ENCODE results near the gene MPRIP.
A peak's percentile ranks its signal among the peaks of the same experiment; 100 is the strongest.

The MPRIP gene

GRCh38 chr17:17114592-17115225 lies 72.5 kb downstream of the MPRIP start:
- no peak for DNase-seq

GRCh38 chr17:17115620-17116019 lies 73.4 kb downstream of the MPRIP start:
- DNase-seq: no peak

- no peak for DNase-seq
These were observed 74.1 kb downstream of the MPRIP start for GRCh38 chr17:17116406-17116805.

GRCh38 chr17:17117923-17118322 lies 75.7 kb downstream of the MPRIP start:
- DNase-seq: no peak

GRCh38 chr17:17118399-17118798 lies 76.1 kb downstream of the MPRIP start:
- no peak for DNase-seq

GRCh38 chr17:17119106-17119505 lies 76.8 kb downstream of the MPRIP start:
- peak; percentile 34 for DNase-seq

- DNase-seq: peak; percentile 8
These were observed 77.3 kb downstream of the MPRIP start for GRCh38 chr17:17119533-17119932.

DNA sequence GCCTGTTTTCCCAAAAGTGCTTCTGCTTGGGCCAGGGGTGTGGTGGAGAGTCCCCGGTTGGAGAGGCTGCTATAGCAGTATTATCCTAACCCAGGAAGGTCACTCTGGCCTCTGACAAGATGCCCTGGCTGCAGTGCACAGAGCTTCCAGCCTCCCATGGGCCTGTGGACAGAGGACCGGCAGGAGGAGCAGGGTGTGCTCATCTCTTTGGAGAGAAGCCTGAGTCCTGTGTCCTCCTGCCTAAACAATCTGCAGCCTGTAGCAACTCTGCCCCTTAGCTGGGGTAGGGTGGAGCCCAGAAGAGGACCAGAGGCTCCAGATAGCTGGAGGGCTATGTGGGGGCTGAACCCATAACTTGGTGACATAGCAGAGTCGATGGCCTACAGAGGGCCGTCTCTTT lies 78.0 kb downstream of the MPRIP start:
- no peak for DNase-seq

GRCh38 chr17:17120701-17121100 lies 78.4 kb downstream of the MPRIP start:
- no peak for DNase-seq

DNA sequence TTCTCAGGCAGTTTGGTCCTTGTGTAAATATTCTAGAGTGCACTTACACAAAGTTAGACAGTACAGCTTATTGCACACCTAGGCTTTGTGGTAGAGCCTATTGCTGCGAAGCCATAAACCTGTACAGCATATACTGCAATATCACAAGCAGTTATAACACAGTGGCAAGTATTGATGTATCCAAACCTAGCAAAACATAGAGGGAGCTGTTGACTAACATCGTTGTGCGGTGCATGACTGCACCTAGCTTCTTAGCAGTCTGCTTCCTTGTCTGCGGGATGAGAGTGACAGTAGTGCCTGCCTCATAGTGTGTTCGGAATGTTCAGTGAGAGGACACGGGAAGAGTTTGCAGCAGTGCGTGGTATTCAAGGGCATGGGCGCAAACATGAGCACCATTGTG lies 78.9 kb downstream of the MPRIP start:
- DNase-seq: no peak

GRCh38 chr17:17122781-17123483 lies 80.7 kb downstream of the MPRIP start:
- DNase-seq: no peak

DNA sequence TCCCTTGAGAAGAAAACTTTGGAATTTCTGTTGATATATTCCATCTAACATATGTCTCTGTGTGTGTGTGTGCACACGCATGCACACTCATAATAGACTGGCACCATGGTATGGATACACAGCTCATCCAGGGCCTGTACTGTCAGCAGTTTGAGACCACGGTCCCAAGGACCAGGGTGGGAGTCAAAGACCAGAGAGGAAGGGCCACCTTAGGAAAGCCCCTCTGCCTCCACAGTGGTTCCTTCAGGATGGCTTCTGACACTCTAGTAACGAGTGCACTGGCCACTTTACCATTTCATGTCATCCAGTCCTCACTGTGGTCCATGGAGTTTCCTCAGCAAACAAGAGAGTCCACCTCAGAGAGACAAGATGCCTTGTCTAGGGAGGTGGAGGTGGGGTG lies 82.1 kb downstream of the MPRIP start:
- DNase-seq: no peak

DNA sequence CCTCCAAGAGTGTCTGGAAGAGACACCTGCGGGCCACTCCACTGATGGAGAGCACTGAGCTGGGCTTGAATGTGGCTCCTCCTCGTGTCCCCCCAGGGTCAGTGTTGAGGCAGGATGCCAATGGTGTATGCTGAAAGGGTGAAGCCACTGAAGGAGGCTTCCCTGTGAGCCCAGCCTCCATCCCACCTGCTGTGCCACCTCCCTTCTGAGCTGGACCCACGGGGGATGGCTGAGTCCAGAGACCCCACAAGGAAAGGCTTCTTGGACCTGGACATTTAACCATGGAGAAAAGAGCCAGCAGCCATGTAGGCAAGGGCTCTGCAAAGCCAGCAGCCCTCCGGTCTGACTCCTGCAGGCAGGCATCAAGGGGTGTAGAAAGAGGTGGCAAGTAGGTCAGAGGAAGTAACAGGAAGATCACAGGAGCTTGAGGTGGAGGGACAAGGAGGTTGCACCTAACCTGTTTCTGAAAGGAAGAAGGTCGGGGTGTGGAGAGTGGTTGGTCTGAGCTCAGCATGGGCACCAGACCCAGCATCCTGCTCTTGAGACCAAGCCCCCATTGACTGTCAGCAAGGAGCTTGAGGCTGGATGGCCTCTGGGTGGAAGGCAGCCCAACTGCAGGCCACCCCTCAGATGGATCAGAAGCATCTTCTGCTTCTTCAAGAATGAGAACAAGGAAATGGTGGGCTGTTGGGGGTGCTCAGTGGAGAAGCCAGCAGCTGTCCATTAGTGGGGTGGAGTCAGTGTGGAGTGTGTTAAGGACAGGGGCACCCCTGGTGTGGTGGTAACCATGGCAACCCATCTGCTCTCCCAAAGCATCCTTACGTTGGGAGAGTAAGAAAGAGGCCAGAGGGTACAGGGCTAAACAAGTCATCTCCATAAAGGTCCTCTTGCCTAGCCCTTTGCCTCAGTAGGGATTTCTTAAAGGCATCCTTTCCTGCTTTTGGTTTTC lies 83.2 kb downstream of the MPRIP start:
- no peak for DNase-seq

DNA sequence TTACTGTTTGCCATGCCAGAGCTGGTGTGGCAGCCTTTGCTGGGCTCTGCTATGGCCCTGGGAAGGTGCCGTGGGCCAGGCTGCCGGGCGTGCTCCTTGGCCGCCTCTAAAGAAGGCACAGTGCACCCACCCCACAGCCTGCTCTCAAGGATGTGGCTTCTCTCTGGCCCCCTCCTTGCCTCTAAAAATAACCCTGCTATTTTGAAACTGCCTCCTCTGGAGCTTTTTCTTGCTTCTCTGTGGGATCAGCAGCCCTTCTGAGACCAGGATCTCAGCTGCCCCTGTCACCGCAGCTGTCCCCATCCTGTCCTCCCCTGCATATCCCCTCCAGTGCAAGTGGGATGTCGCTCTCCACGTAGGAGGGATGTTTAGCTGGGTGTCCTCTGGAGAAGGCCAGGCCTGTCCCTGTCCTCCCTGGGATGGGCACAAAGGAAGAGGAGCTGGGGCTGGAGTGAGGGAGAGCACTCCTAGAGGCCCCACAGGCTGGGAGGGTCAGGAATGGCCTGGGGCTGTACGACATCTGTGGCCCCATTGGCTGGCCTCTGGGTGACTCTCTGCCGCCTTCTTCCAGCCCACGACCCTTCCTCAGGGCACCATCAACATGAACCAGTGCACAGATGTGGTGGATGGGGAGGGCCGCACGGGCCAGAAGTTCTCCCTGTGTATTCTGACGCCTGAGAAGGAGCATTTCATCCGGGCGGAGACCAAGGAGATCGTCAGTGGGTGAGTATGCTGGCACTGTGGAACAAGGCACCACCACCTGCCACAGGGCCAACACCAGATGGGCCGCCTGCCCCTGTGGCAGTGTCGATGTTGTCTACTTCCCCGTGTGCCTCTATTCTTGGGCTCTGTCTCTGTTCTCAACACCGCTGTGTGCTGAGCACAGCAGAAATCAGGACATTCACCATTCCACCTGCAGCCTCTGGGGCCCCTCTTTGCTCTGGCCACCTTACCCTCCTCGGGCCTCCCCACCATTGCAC lies 84.2 kb downstream of the MPRIP start:
- DNase-seq: no peak

- DNase-seq: no peak
These were observed 84.9 kb downstream of the MPRIP start for GRCh38 chr17:17127156-17127555.

DNA sequence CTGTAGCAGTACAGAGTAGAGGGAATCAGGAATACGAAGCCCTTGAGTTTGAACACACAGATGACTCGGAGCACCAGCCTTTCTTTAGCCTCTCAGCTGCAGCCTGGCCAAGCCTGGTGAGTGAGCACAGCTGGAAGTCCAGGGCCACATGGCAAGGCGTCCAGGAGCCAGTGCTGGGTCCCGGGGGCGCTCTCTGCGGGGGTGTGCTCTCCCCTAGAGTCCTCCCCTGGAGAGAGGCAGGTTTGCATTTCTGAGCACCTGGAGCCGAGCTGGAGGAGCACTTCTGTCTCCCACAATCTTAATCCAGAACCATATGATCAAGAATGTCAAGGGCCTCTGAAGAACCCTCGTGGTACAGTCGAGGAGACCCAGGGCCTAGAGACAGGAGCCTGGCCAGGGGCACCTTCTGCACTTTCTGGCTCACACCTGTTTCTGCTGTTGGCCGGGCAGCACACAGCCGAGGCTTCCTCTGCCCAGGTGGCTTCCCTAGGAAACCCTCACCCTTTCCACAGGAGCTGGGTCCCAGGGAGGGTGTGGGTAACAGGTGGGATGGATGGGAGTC lies 85.6 kb downstream of the MPRIP start:
- DNase-seq: no peak

- no peak for DNase-seq
These were observed 86.3 kb downstream of the MPRIP start for GRCh38 chr17:17128476-17129075.

- DNase-seq: no peak
These were observed 87.2 kb downstream of the MPRIP start for GRCh38 chr17:17129466-17129865.

- no peak for DNase-seq
These were observed 88.0 kb downstream of the MPRIP start for GRCh38 chr17:17130077-17130844.

DNA sequence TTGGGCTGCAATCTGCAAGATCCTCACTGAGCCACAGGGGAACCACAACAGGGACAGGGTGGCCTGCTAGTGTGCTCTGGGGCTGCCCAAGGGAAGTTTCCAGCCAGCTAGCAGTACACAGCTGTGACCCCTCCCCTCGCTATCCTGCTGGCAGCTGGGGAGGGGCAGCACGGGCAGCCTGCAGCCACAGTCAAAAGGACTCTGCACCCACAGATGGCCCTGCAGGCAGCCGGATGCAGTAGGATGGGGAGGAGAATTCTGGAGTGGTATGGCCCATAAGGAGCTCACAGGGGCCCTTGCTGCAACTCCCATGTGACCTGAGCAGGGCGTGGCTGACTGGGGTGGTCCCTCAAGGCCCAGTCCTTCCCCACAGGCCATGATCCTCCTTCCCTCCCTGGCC lies 89.6 kb downstream of the MPRIP start:
- no peak for DNase-seq

GRCh38 chr17:17132746-17133145 lies 90.5 kb downstream of the MPRIP start:
- no peak for DNase-seq
